ENCODE results near the gene CALML5. TPM values are rescaled to one million over a fixed set of nuclear protein-coding genes. Genes with fewer than 3 reads are reported as not detected.

Gene CALML5
- polyA plus RNA-seq, 1 donor from 2014 or later = not detected

DNA sequence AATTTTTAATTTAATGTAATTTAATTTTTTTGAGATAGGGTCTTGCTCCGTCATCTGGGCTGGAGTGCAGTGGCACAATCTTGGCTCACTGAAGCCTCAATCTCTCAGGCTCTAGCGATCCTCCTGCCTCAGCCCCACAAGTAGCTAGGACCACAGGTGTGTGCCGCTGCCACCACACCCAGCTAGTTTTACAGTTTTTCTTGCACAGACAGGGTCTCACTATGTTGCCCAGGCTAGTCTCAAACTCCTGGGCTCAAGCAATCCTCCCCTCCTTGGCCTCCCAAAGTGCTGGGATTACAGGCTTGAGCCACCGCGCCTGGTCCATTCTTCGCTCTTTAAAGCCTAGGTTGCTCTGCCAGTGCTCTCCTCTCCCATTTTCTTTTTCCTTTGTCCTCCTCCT is 38.3 kb upstream of the CALML5 start:
- Histone ChIP-seq H3K9ac (ENCODE audit: low read length) (no peak overlapping the region), H3K79me2 (replicated peaks; ENCODE audit: insufficient read depth, low read length) (no peaks in the 10 kb centered on the region), H3K9me2 (ENCODE audit: insufficient read depth, low read length) (no peaks in the 10 kb centered on the region), H3K36me3 (ENCODE audit: insufficient read depth, low read length) (no peaks in the 10 kb centered on the region), H3K27ac (ENCODE audit: low read length) (no peak overlapping the region), H3K9me3 (ENCODE audit: low read length) (no peaks in the 10 kb centered on the region), H2AFZ (ENCODE audit: low read depth, low read length) (no peak overlapping the region), H3K27me3 (ENCODE audit: insufficient read depth, low read depth, low read length) (no peaks in the 10 kb centered on the region), H3K4me2 (ENCODE audit: low read length) (no peak overlapping the region), H4K20me1 (ENCODE audit: insufficient read depth) (no peaks in the 10 kb centered on the region), H3K4me3 (ENCODE audit: low read length) (no peak overlapping the region), H3F3A (ENCODE audit: insufficient read depth, low read length, poor library complexity, severe bottlenecking) (no peaks in the 10 kb centered on the region)
- TF ChIP-seq POLR2AphosphoS5 (IDR thresholded peaks at IDR 0.05) (no peak), RAD21 (conservative IDR thresholded peaks at IDR 0.05) (no peak), MXI1 (conservative IDR thresholded peaks at IDR 0.05; ENCODE audit: poor library complexity, severe bottlenecking) (no peak), EZH2 (IDR thresholded peaks at IDR 0.05; ENCODE audit: borderline replicate concordance, insufficient read depth, low read length, poor library complexity, severe bottlenecking) (no peak), SMC3 (conservative IDR thresholded peaks at IDR 0.05; ENCODE audit: poor library complexity) (no peak), EP300 (conservative IDR thresholded peaks at IDR 0.05; ENCODE audit: poor library complexity, severe bottlenecking) (no peak), TAF1 (IDR thresholded peaks at IDR 0.05; ENCODE audit: low read depth) (no peak)
- TF ChIP-seq, protein P1, sequence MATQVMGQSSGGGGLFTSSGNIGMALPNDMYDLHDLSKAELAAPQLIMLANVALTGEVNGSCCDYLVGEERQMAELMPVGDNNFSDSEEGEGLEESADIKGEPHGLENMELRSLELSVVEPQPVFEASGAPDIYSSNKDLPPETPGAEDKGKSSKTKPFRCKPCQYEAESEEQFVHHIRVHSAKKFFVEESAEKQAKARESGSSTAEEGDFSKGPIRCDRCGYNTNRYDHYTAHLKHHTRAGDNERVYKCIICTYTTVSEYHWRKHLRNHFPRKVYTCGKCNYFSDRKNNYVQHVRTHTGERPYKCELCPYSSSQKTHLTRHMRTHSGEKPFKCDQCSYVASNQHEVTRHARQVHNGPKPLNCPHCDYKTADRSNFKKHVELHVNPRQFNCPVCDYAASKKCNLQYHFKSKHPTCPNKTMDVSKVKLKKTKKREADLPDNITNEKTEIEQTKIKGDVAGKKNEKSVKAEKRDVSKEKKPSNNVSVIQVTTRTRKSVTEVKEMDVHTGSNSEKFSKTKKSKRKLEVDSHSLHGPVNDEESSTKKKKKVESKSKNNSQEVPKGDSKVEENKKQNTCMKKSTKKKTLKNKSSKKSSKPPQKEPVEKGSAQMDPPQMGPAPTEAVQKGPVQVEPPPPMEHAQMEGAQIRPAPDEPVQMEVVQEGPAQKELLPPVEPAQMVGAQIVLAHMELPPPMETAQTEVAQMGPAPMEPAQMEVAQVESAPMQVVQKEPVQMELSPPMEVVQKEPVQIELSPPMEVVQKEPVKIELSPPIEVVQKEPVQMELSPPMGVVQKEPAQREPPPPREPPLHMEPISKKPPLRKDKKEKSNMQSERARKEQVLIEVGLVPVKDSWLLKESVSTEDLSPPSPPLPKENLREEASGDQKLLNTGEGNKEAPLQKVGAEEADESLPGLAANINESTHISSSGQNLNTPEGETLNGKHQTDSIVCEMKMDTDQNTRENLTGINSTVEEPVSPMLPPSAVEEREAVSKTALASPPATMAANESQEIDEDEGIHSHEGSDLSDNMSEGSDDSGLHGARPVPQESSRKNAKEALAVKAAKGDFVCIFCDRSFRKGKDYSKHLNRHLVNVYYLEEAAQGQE (IDR thresholded peaks at IDR 0.05; ENCODE audit: borderline replicate concordance) = no peak
- TF ChIP-seq, protein P2, sequence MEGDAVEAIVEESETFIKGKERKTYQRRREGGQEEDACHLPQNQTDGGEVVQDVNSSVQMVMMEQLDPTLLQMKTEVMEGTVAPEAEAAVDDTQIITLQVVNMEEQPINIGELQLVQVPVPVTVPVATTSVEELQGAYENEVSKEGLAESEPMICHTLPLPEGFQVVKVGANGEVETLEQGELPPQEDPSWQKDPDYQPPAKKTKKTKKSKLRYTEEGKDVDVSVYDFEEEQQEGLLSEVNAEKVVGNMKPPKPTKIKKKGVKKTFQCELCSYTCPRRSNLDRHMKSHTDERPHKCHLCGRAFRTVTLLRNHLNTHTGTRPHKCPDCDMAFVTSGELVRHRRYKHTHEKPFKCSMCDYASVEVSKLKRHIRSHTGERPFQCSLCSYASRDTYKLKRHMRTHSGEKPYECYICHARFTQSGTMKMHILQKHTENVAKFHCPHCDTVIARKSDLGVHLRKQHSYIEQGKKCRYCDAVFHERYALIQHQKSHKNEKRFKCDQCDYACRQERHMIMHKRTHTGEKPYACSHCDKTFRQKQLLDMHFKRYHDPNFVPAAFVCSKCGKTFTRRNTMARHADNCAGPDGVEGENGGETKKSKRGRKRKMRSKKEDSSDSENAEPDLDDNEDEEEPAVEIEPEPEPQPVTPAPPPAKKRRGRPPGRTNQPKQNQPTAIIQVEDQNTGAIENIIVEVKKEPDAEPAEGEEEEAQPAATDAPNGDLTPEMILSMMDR (IDR thresholded peaks at IDR 0.05; ENCODE audit: poor library complexity, severe bottlenecking) = no peak

DNA sequence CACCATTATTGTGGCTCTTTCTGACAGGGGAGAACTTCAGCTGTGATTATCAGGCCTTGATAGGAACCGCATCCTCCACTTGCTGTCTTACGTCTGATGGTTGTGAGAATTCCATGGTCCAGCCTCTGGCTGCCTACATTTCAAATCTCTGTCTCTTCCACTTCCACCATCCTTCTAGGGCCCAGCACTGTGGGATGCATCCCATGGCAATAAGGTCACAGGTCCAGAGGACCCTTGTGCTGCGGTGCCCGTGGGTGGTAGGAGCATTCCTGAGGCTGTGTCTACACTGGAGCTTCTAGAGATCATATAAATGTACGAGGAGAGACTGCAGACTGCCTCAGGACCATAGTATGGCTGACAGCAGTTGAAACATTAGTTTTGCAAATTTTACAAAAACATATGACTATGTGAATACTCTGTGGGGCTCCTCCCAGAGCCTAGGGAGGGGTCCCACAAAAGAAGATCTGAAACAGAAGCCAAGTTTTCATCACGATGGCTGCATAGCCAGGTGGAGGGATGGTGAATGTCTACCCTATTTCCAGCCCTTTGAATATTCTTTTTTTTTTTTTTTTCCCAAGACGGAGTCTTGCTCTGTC is 37.2 kb upstream of the CALML5 start:
- Histone ChIP-seq H2AFZ (ENCODE audit: low read depth, low read length) (no peak overlapping the region), H4K20me1 (ENCODE audit: insufficient read depth) (no peaks in the 10 kb centered on the region), H3K79me2 (replicated peaks; ENCODE audit: insufficient read depth, low read length) (no peaks in the 10 kb centered on the region), H3K27ac (ENCODE audit: low read length) (no peak overlapping the region), H3F3A (ENCODE audit: insufficient read depth, low read length, poor library complexity, severe bottlenecking) (no peaks in the 10 kb centered on the region), H3K36me3 (ENCODE audit: insufficient read depth, low read length) (no peaks in the 10 kb centered on the region), H3K4me3 (ENCODE audit: low read length) (no peak overlapping the region), H3K9me2 (ENCODE audit: insufficient read depth, low read length) (no peaks in the 10 kb centered on the region), H3K9ac (ENCODE audit: low read length) (no peak overlapping the region), H3K9me3 (ENCODE audit: low read length) (no peaks in the 10 kb centered on the region), H3K27me3 (ENCODE audit: insufficient read depth, low read depth, low read length) (no peaks in the 10 kb centered on the region), H3K4me2 (ENCODE audit: low read length) (no peak overlapping the region)
- TF ChIP-seq EZH2 (IDR thresholded peaks at IDR 0.05; ENCODE audit: borderline replicate concordance, insufficient read depth, low read length, poor library complexity, severe bottlenecking) (no peak), MXI1 (conservative IDR thresholded peaks at IDR 0.05; ENCODE audit: poor library complexity, severe bottlenecking) (no peak), POLR2AphosphoS5 (IDR thresholded peaks at IDR 0.05) (no peak)
- TF ChIP-seq, protein P2 (IDR thresholded peaks at IDR 0.05; ENCODE audit: poor library complexity, severe bottlenecking) = no peak

All from neural cell (in vitro differentiated cells).